C4-2B (cell line): ENCODE measurements around the gene CHP1.
"Not testable (repeated sequence)": the region's sequence is repeated elsewhere in the genome, so short reads cannot be mapped to it uniquely, and the experiment has no call there.

Experiments
- H3K27ac ChIP-seq: fragments of 450-650 bp; 2 replicates; pipeline ENCODE4 v1.5.1; 2017
- CTCF ChIP-seq: fragments of 450-650 bp; conservative IDR thresholded peaks from 2 replicates; pipeline ENCODE4 v1.5.1; 2017; ENCODE audit warnings: mild to moderate bottlenecking
- ZFX ChIP-seq: fragments of 450-650 bp; IDR thresholded peaks from 2 replicates; pipeline ENCODE4 v1.6.1; 2017

The CHP1 gene

GRCh38 chr15:41235929-41236328, 4.9 kb downstream of the CHP1 start:
- no peak for TF ChIP-seq ZFX
- no peak for TF ChIP-seq CTCF
- H3K27ac ChIP-seq, result no peak overlapping the region

- TF ChIP-seq CTCF (no peak), ZFX (no peak)
- H3K27ac ChIP-seq, result no peak overlapping the region
Observed at GRCh38 chr15:41238100-41238499, 7.0 kb downstream of the CHP1 start.

- H3K27ac ChIP-seq, result no peak overlapping the region
- no peak for TF ChIP-seq CTCF
Observed at GRCh38 chr15:41241221-41241964, 10.3 kb downstream of the CHP1 start.

- H3K27ac ChIP-seq, result not testable (repeated sequence)
Observed at GRCh38 chr15:41250745-41251144, 19.7 kb downstream of the CHP1 start.

- H3K27ac ChIP-seq, result no peak overlapping the region
- TF ChIP-seq CTCF (no peak), ZFX (no peak)
Observed at GRCh38 chr15:41251411-41251810, 20.3 kb downstream of the CHP1 start.

- TF ChIP-seq ZFX, result no peak
- no peak for TF ChIP-seq CTCF
- no peak overlapping the region for H3K27ac ChIP-seq
Observed at GRCh38 chr15:41254560-41254959, 23.5 kb downstream of the CHP1 start.

- no peak overlapping the region for H3K27ac ChIP-seq
- TF ChIP-seq CTCF (no peak), ZFX (no peak)
Observed at GRCh38 chr15:41256103-41256502, 25.0 kb downstream of the CHP1 start.

- TF ChIP-seq CTCF (no peak), ZFX (no peak)
- H3K27ac ChIP-seq, result no peak overlapping the region
Observed at GRCh38 chr15:41256577-41257038, 25.5 kb downstream of the CHP1 start.
